ENCODE measurements around the gene RPF1.

RPF1 gene

GRCh38 chr1:84476225-84476624 is 2.8 kb upstream of the RPF1 start:
- CTCF ChIA-PET = no interaction called here
- Histone ChIP-seq H3K36me3 (ENCODE audit: control insufficient read depth in 2 of 2, insufficient read depth in 1 of 2, low read length in 2 of 2) (peaks cover under 1 to 2% of the 10 kb centered on the region in 2 experiments; a peak in 1 of 3 replicates), H3K4me3 (ENCODE audit: low read depth, low read length) (no peak overlapping the region), H3K27ac (ENCODE audit: extremely low read depth, low read depth, low read length) (no peak overlapping the region), H3K4me1 (ENCODE audit: control insufficient read depth, insufficient read depth, low read length) (no peaks in the 10 kb centered on the region), H3K9me3 (ENCODE audit: control insufficient read depth, insufficient read depth, low read depth, low read length) (no peaks in the 10 kb centered on the region)
- POLR2A ChIA-PET = no interaction called here
- 0 out of 2 replicates have a peak, but pooled peaks have one; percentile 44 for TF ChIP-seq ZFP37 (tag by site-specific recombination; IDR thresholded peaks at IDR 0.05)
- 0 out of 2 replicates have a peak, but pooled peaks have one; percentile 32 for TF ChIP-seq ZNF292 (tag by site-specific recombination; IDR thresholded peaks at IDR 0.05; ENCODE audit: borderline replicate concordance, low read depth)
- 0 out of 2 replicates have a peak, but pooled peaks have one; percentile 52 for TF ChIP-seq ZBTB21 (tag by site-specific recombination; IDR thresholded peaks at IDR 0.05)
- peak; percentile 32; the same call in 1 of the 2 replicates for TF ChIP-seq ZNF223 (tag by site-specific recombination; IDR thresholded peaks at IDR 0.05)
- no peak for TF ChIP-seq ZNF138 (tag by site-specific recombination; IDR thresholded peaks at IDR 0.05; ENCODE audit: borderline replicate concordance)
- peak; percentile 79 for TF ChIP-seq ZNF433 (tag by site-specific recombination; IDR thresholded peaks at IDR 0.05; ENCODE audit: low read depth)
- peak; percentile 92; the same call in 1 of the 2 replicates for TF ChIP-seq ZNF266 (tag by site-specific recombination; IDR thresholded peaks at IDR 0.05; ENCODE audit: low read depth)
- 0 out of 2 replicates have a peak, but pooled peaks have one; percentile 65 for TF ChIP-seq ZNF530 (tag by site-specific recombination; IDR thresholded peaks at IDR 0.05; ENCODE audit: low read depth)
- peak; percentile 60; the same call in 1 of the 2 replicates for TF ChIP-seq ZNF404 (tag by site-specific recombination; IDR thresholded peaks at IDR 0.05)
- TF ChIP-seq ZBTB8A (tag by site-specific recombination; IDR thresholded peaks at IDR 0.05) = peak; percentile 75
- TF ChIP-seq ZNF426 (tag by site-specific recombination; IDR thresholded peaks at IDR 0.05) = peak; percentile 94
- peak; percentile 47; the same call in 1 of the 2 replicates for TF ChIP-seq ZNF560 (tag by site-specific recombination; IDR thresholded peaks at IDR 0.05; ENCODE audit: borderline replicate concordance)
- TF ChIP-seq ZNF664 (tag by site-specific recombination; IDR thresholded peaks at IDR 0.05) = peak; percentile 56; the same call in 1 of the 2 replicates
- TF ChIP-seq ZNF623 (tag by site-specific recombination; IDR thresholded peaks at IDR 0.05) = peak; percentile 76
- TF ChIP-seq, protein P1, sequence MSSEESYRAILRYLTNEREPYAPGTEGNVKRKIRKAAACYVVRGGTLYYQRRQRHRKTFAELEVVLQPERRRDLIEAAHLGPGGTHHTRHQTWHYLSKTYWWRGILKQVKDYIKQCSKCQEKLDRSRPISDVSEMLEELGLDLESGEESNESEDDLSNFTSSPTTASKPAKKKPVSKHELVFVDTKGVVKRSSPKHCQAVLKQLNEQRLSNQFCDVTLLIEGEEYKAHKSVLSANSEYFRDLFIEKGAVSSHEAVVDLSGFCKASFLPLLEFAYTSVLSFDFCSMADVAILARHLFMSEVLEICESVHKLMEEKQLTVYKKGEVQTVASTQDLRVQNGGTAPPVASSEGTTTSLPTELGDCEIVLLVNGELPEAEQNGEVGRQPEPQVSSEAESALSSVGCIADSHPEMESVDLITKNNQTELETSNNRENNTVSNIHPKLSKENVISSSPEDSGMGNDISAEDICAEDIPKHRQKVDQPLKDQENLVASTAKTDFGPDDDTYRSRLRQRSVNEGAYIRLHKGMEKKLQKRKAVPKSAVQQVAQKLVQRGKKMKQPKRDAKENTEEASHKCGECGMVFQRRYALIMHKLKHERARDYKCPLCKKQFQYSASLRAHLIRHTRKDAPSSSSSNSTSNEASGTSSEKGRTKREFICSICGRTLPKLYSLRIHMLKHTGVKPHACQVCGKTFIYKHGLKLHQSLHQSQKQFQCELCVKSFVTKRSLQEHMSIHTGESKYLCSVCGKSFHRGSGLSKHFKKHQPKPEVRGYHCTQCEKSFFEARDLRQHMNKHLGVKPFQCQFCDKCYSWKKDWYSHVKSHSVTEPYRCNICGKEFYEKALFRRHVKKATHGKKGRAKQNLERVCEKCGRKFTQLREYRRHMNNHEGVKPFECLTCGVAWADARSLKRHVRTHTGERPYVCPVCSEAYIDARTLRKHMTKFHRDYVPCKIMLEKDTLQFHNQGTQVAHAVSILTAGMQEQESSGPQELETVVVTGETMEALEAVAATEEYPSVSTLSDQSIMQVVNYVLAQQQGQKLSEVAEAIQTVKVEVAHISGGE (tag by site-specific recombination; conservative IDR thresholded peaks at IDR 0.05; ENCODE audit: low read depth) = peak; percentile 82
- 0 out of 2 replicates have a peak, but pooled peaks have one; percentile 18 for TF ChIP-seq ZNF629 (tag by site-specific recombination; IDR thresholded peaks at IDR 0.05)
- TF ChIP-seq REST (tag by site-specific recombination; IDR thresholded peaks at IDR 0.05) = peak; percentile 77
- peak; percentile 70 for TF ChIP-seq ZXDB (tag by site-specific recombination; IDR thresholded peaks at IDR 0.05)
- peak; percentile 76; the same call in 1 of the 2 replicates for TF ChIP-seq ZNF19 (tag by site-specific recombination; IDR thresholded peaks at IDR 0.05; ENCODE audit: low read depth)
- no peak for TF ChIP-seq ZNF521 (tag by site-specific recombination; IDR thresholded peaks at IDR 0.05)
- TF ChIP-seq, protein P2, sequence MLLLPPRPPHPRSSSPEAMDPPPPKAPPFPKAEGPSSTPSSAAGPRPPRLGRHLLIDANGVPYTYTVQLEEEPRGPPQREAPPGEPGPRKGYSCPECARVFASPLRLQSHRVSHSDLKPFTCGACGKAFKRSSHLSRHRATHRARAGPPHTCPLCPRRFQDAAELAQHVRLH (tag by site-specific recombination; IDR thresholded peaks at IDR 0.05) = peak; percentile 43; the same call in 1 of the 2 replicates
- TF ChIP-seq, protein P3, sequence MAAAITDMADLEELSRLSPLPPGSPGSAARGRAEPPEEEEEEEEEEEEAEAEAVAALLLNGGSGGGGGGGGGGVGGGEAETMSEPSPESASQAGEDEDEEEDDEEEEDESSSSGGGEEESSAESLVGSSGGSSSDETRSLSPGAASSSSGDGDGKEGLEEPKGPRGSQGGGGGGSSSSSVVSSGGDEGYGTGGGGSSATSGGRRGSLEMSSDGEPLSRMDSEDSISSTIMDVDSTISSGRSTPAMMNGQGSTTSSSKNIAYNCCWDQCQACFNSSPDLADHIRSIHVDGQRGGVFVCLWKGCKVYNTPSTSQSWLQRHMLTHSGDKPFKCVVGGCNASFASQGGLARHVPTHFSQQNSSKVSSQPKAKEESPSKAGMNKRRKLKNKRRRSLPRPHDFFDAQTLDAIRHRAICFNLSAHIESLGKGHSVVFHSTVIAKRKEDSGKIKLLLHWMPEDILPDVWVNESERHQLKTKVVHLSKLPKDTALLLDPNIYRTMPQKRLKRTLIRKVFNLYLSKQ (tag by site-specific recombination; IDR thresholded peaks at IDR 0.05; ENCODE audit: borderline replicate concordance) = 0 out of 2 replicates have a peak, but pooled peaks have one; percentile 41
- TF ChIP-seq ZNF558 (tag by site-specific recombination; IDR thresholded peaks at IDR 0.05) = peak; percentile 69; the same call in 1 of the 2 replicates
- TF ChIP-seq ZNF140 (tag by site-specific recombination; IDR thresholded peaks at IDR 0.05) = peak; percentile 86; the same call in 1 of the 2 replicates
- TF ChIP-seq ZNF555 (tag by site-specific recombination; conservative IDR thresholded peaks at IDR 0.05) = peak; percentile 93
- TF ChIP-seq, protein P4, sequence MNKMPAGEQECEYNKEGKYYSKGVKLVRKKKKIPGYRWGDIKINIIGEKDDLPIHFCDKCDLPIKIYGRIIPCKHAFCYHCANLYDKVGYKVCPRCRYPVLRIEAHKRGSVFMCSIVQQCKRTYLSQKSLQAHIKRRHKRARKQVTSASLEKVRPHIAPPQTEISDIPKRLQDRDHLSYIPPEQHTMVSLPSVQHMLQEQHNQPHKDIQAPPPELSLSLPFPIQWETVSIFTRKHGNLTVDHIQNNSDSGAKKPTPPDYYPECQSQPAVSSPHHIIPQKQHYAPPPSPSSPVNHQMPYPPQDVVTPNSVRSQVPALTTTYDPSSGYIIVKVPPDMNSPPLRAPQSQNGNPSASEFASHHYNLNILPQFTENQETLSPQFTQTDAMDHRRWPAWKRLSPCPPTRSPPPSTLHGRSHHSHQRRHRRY (tag by site-specific recombination; IDR thresholded peaks at IDR 0.05) = no peak
- TF ChIP-seq ZNF354C (tag by site-specific recombination; IDR thresholded peaks at IDR 0.05; ENCODE audit: borderline replicate concordance, low read depth) = peak; percentile 65; the same call in 1 of the 2 replicates
- TF ChIP-seq ZBTB20 (tag by site-specific recombination; IDR thresholded peaks at IDR 0.05) = no peak
- TF ChIP-seq SP3 (tag by site-specific recombination; IDR thresholded peaks at IDR 0.05) = 0 out of 2 replicates have a peak, but pooled peaks have one; percentile 26
